Activated CD4-positive, alpha-beta memory T cell treated with anti-CD3 and anti-CD28 coated beads, Interleukin-2, amount 10 ng/mL, durations not matched to agents 7 days and 5 days (primary cell): ENCODE measurements around the gene MBD3L3. TPM values are rescaled to one million over a fixed set of nuclear protein-coding genes. Genes with fewer than 3 reads are reported as not detected.
"Not testable (repeated sequence)": the region's sequence is repeated elsewhere in the genome, so short reads cannot be mapped to it uniquely, and the experiment has no call there.

Experiments
- CTCF ChIA-PET: fragments of 350-600 bp; sonication (Branson Sonifier 250); formaldehyde crosslinking; loops from one replicate; lab custom pipeline; 2021; ENCODE audit warnings: antibody characterized with exemption, inconsistent platforms; lab: Charles Lee
- POLR2A ChIA-PET: fragments of 350-600 bp; sonication (Branson Sonifier 250); formaldehyde crosslinking; loops from one replicate; lab custom pipeline; 2021; ENCODE audit warnings: antibody characterized with exemption; lab: Charles Lee
- DNase-seq: peaks from one replicate; pipeline ENCODE4 v3.0.0-alpha.2; 2020
- H3K27ac Mint-ChIP-seq: one replicate; pipeline ENCODE4 v1.8.0; 2021; ENCODE audit warnings: mild to moderate bottlenecking, mixed read lengths
- H3K27me3 Mint-ChIP-seq: one replicate; pipeline ENCODE4 v1.8.0; 2021; ENCODE audit warnings: mixed read lengths
- H3K36me3 Mint-ChIP-seq: one replicate; pipeline ENCODE4 v1.8.0; 2021; ENCODE audit warnings: low read depth, mixed read lengths
- H3K4me1 Mint-ChIP-seq: one replicate; pipeline ENCODE4 v1.8.0; 2021; ENCODE audit warnings: mixed read lengths
- H3K4me3 Mint-ChIP-seq: one replicate; pipeline ENCODE4 v1.8.0; 2021; ENCODE audit warnings: mild to moderate bottlenecking, mixed read lengths
- H3K9me3 Mint-ChIP-seq: one replicate; pipeline ENCODE4 v1.8.0; 2021; ENCODE audit warnings: mixed read lengths
- total RNA-seq, 2 experiments: library from RNA; stranded (reverse); gene quantifications; one replicate each; pipeline ENCODE4 v1.2.3, GENCODE V29; 2021

Gene MBD3L3
- total RNA-seq, 2 experiments from 2014 or later: not detected

GRCh38 chr19:7076151-7076550 is 17.7 kb upstream of the MBD3L3 start:
- ChIA-PET POLR2A (no interaction called here), CTCF (no interaction called here)
- Mint-ChIP-seq H3K36me3 (peaks cover 89% of the 10 kb centered on the region), H3K4me1 (peaks cover 6% of the 10 kb centered on the region), H3K27ac (no peak overlapping the region), H3K9me3 (peaks cover 40% of the 10 kb centered on the region), H3K27me3 (no peaks in the 10 kb centered on the region), H3K4me3 (no peak overlapping the region)
- DNase-seq: no peak

- peaks cover 30% of the 10 kb centered on the region for H3K9me3 Mint-ChIP-seq
- CTCF ChIA-PET: interaction anchor here (0.6 kb wide), 1 partner anchor 814 kb away, joined by 3 read pairs; no protein-coding TSS in a partner anchor
- no peak for DNase-seq
- no peaks in the 10 kb centered on the region for H3K27me3 Mint-ChIP-seq
- no peak overlapping the region for H3K4me3 Mint-ChIP-seq
- H3K27ac Mint-ChIP-seq: no peak overlapping the region
- peaks cover 17% of the 10 kb centered on the region for H3K4me1 Mint-ChIP-seq
- peaks cover 88% of the 10 kb centered on the region for H3K36me3 Mint-ChIP-seq
- POLR2A ChIA-PET: no interaction called here
Observed at GRCh38 chr19:7074705-7075282, 16.3 kb upstream of the MBD3L3 start.

- ChIA-PET CTCF (no interaction called here), POLR2A (no interaction called here)
- Mint-ChIP-seq H3K27me3 (no peaks in the 10 kb centered on the region), H3K4me3 (peak overlapping the region; percentile 43), H3K4me1 (peaks cover 24% of the 10 kb centered on the region), H3K36me3 (peaks cover 73% of the 10 kb centered on the region), H3K9me3 (peaks cover 16% of the 10 kb centered on the region), H3K27ac (no peak overlapping the region)
- DNase-seq: no peak
Observed at GRCh38 chr19:7072541-7072940, 14.1 kb upstream of the MBD3L3 start.

GRCh38 chr19:7069904-7070226 is 11.4 kb upstream of the MBD3L3 start:
- Mint-ChIP-seq H3K4me1 (peaks cover 24% of the 10 kb centered on the region), H3K9me3 (peaks cover 10% of the 10 kb centered on the region), H3K27ac (peak overlapping the region; percentile 91), H3K4me3 (peak overlapping the region; percentile 96), H3K27me3 (no peaks in the 10 kb centered on the region), H3K36me3 (peaks cover 47% of the 10 kb centered on the region)
- no peak for DNase-seq
- ChIA-PET POLR2A (interaction anchor here (1.0 to 3.1 kb wide), 15 partner anchors 8 to 799 kb away, joined by 3 to 38 read pairs (median 4); partner anchors contain the start of genes ARHGEF18, GPR108, PET100 and SH2D3A), CTCF (interaction anchor here (0.8 to 3.3 kb wide), 4 partner anchors 29 to 207 kb away, joined by 3 to 11 read pairs (median 5); no protein-coding TSS in a partner anchor)

GRCh38 chr19:7069042-7069903 is 10.8 kb upstream of the MBD3L3 start, which contains the start of gene ZNF557:
TSS of gene ZNF557 (plus strand) at chr19:7069703. CDS start at chr19:7075075, 5,372 bp downstream.
- peaks cover 24% of the 10 kb centered on the region for H3K4me1 Mint-ChIP-seq
- H3K36me3 Mint-ChIP-seq: peaks cover 41% of the 10 kb centered on the region

GRCh38 chr19:7068599-7068998 is 10.1 kb upstream of the MBD3L3 start:
- peaks cover 34% of the 10 kb centered on the region for H3K36me3 Mint-ChIP-seq
- peak overlapping the region; percentile 91 for H3K27ac Mint-ChIP-seq
- H3K4me3 Mint-ChIP-seq: peak overlapping the region; percentile 96
- no peaks in the 10 kb centered on the region for H3K27me3 Mint-ChIP-seq
- peaks cover 24% of the 10 kb centered on the region for H3K4me1 Mint-ChIP-seq
- POLR2A ChIA-PET: interaction anchor here (0.9 to 3.1 kb wide), 10 partner anchors 13 to 800 kb away, joined by 3 to 38 read pairs (median 4); partner anchors contain the start of genes ARHGEF18 and SH2D3A
- peaks cover 8% of the 10 kb centered on the region for H3K9me3 Mint-ChIP-seq
- CTCF ChIA-PET: interaction anchor here (1.0 to 3.3 kb wide), 5 partner anchors 31 to 934 kb away, joined by 3 to 12 read pairs (median 7); no protein-coding TSS in a partner anchor
- no peak for DNase-seq

More at GRCh38 chr19:7069042-7069903, 10.8 kb upstream of the MBD3L3 start, which contains the start of gene ZNF557:
- Mint-ChIP-seq H3K27ac (peak within 1 kb of the TSS; percentile 91), H3K27me3 (no peaks in the 10 kb centered on the region), H3K4me3 (peak within 1 kb of the TSS; percentile 96), H3K9me3 (peaks cover 10% of the 10 kb centered on the region)
- POLR2A ChIA-PET: interaction anchor here (0.9 to 3.1 kb wide), 15 partner anchors 9 to 800 kb away, joined by 3 to 38 read pairs (median 4); partner anchors contain the start of genes ARHGEF18, GPR108, PET100 and SH2D3A
- DNase-seq: peak; percentile 99
- CTCF ChIA-PET: interaction anchor here (0.8 to 3.3 kb wide), 6 partner anchors 30 to 933 kb away, joined by 3 to 12 read pairs (median 6); no protein-coding TSS in a partner anchor

GRCh38 chr19:7067716-7068115 is 9.2 kb upstream of the MBD3L3 start:
- H3K27ac Mint-ChIP-seq: no peak overlapping the region
- H3K27me3 Mint-ChIP-seq: no peaks in the 10 kb centered on the region
- peaks cover 24% of the 10 kb centered on the region for H3K4me1 Mint-ChIP-seq
- ChIA-PET CTCF (interaction anchor here (1.7 to 3.3 kb wide), 3 partner anchors 32 to 55 kb away, joined by 4 to 12 read pairs (median 11); no protein-coding TSS in a partner anchor), POLR2A (interaction anchor here (3.1 kb wide), 1 partner anchor 31 kb away, joined by 38 read pairs; no protein-coding TSS in a partner anchor)
- H3K9me3 Mint-ChIP-seq: peaks cover 6% of the 10 kb centered on the region
- H3K4me3 Mint-ChIP-seq: no peak overlapping the region
- H3K36me3 Mint-ChIP-seq: peaks cover 28% of the 10 kb centered on the region
- no peak for DNase-seq

GRCh38 chr19:7067122-7067521 is 8.6 kb upstream of the MBD3L3 start:
- POLR2A ChIA-PET, CTCF ChIA-PET, H3K27ac Mint-ChIP-seq, H3K9me3 Mint-ChIP-seq, H3K4me3 Mint-ChIP-seq, DNase-seq, H3K27me3 Mint-ChIP-seq: not testable (repeated sequence)
- Mint-ChIP-seq H3K36me3 (peaks cover 22% of the 10 kb centered on the region), H3K4me1 (peaks cover 19% of the 10 kb centered on the region)

- peaks cover under 1% of the 10 kb centered on the region for H3K36me3 Mint-ChIP-seq
- POLR2A ChIA-PET: no interaction called here
- H3K4me3 Mint-ChIP-seq: no peak overlapping the region
- CTCF ChIA-PET: no interaction called here
- DNase-seq: no peak
- H3K4me1 Mint-ChIP-seq: peaks cover 4% of the 10 kb centered on the region
- peaks cover under 1% of the 10 kb centered on the region for H3K9me3 Mint-ChIP-seq
- no peaks in the 10 kb centered on the region for H3K27me3 Mint-ChIP-seq
- no peak overlapping the region for H3K27ac Mint-ChIP-seq
Observed at GRCh38 chr19:7063764-7064418, 5.4 kb upstream of the MBD3L3 start.

GRCh38 chr19:7063339-7063738 is 4.9 kb upstream of the MBD3L3 start:
- H3K27me3 Mint-ChIP-seq: no peaks in the 10 kb centered on the region
- ChIA-PET POLR2A (no interaction called here), CTCF (no interaction called here)
- H3K27ac Mint-ChIP-seq: no peak overlapping the region
- H3K4me1 Mint-ChIP-seq: no peaks in the 10 kb centered on the region
- H3K4me3 Mint-ChIP-seq: no peak overlapping the region
- no peaks in the 10 kb centered on the region for H3K36me3 Mint-ChIP-seq
- H3K9me3 Mint-ChIP-seq: no peaks in the 10 kb centered on the region
- DNase-seq: no peak

GRCh38 chr19:7059977-7060376 is 1.5 kb upstream of the MBD3L3 start:
- CTCF ChIA-PET, POLR2A ChIA-PET, H3K4me3 Mint-ChIP-seq, H3K9me3 Mint-ChIP-seq, H3K27ac Mint-ChIP-seq, H3K36me3 Mint-ChIP-seq, H3K27me3 Mint-ChIP-seq, H3K4me1 Mint-ChIP-seq, DNase-seq: not testable (repeated sequence)

- H3K27ac Mint-ChIP-seq, DNase-seq, H3K4me1 Mint-ChIP-seq, H3K36me3 Mint-ChIP-seq, H3K27me3 Mint-ChIP-seq, CTCF ChIA-PET, POLR2A ChIA-PET, H3K4me3 Mint-ChIP-seq, H3K9me3 Mint-ChIP-seq: not testable (repeated sequence)
Observed at GRCh38 chr19:7056371-7056770, 2.1 kb downstream of the MBD3L3 start.
